H1 (cell line): ENCODE measurements around the gene MNS1. TPM values are rescaled to one million over a fixed set of nuclear protein-coding genes. Genes with fewer than 3 reads are reported as not detected.

ENCODE experiments used
- CHD7 ChIP-seq: fragments of 300-600 bp; sonication (generic); IDR thresholded peaks from 2 replicates; pipeline ENCODE4 v1.7.1; 2012; ENCODE audit warnings: low read length, moderate library complexity, mild to moderate bottlenecking, inconsistent platforms; ENCODE audit not compliant: insufficient replicate concordance
- PHF8 ChIP-seq: fragments of 200-600 bp; sonication (generic); conservative IDR thresholded peaks from 2 replicates; pipeline ENCODE4 v1.7.1; 2012; ENCODE audit warnings: low read depth, mild to moderate bottlenecking, inconsistent platforms, low read length, moderate library complexity
- RBBP5 ChIP-seq: IDR thresholded peaks from 2 replicates; pipeline ENCODE4 v1.7.1; 2012; ENCODE audit warnings: low read depth, mild to moderate bottlenecking, inconsistent platforms, low read length, moderate library complexity, borderline replicate concordance
- RXRA ChIP-seq: IDR thresholded peaks from 2 replicates; pipeline ENCODE4 v1.6.1; 2011; ENCODE audit warnings: low read depth, mild to moderate bottlenecking, low read length, moderate library complexity; ENCODE audit not compliant: insufficient read depth
- ZNF274 ChIP-seq: IDR thresholded peaks from 2 replicates; pipeline ENCODE4 v1.7.0; 2012; ENCODE audit warnings: low read length, borderline replicate concordance; ENCODE audit errors: extremely low read depth
- polyA plus RNA-seq, 7 experiments: library from polyadenylated mRNA; depleted of rRNA in 3 of 7; stranded (reverse) in 5 of 7; unstranded in 2 of 7; fragments of >200 nt in 5 of 7; fragments of 200-250 nt in 2 of 7; gene quantifications; 1 replicate in 5 of 7; 2 replicates in 1 of 7; 4 replicates in 1 of 7; pipeline versions ENCODE4 v1.2.1 to v1.2.3, GENCODE V29; 2011 to 2013; ENCODE audit warnings: missing spikeins in 2 of 7, mixed read lengths in 2 of 7
- total RNA-seq: library from RNA; stranded (reverse); fragmentation: NEBNext Ultra II Directional; extraction: Animal tissue kit (Norgen Biotek cat#: 25700); gene quantifications from 2 replicates; pipeline ENCODE4 v1.2.1, GENCODE V29; 2021

The MNS1 gene
- total and polyA plus RNA-seq, 2 of the 8 experiments (the other 6 are each of a cell fraction or from before 2014, with no cell fraction given) = 0.57 TPM; not detected in 1

GRCh38 chr15:56445746-56446145 lies 19.2 kb downstream of the MNS1 start (continued):
- TF ChIP-seq CHD7 = no peak
- no peak for TF ChIP-seq RBBP5
- TF ChIP-seq RXRA = no peak
- no peak for TF ChIP-seq ZNF274
- TF ChIP-seq PHF8 = no peak
